ENCODE data around the gene RPL26.

DNA sequence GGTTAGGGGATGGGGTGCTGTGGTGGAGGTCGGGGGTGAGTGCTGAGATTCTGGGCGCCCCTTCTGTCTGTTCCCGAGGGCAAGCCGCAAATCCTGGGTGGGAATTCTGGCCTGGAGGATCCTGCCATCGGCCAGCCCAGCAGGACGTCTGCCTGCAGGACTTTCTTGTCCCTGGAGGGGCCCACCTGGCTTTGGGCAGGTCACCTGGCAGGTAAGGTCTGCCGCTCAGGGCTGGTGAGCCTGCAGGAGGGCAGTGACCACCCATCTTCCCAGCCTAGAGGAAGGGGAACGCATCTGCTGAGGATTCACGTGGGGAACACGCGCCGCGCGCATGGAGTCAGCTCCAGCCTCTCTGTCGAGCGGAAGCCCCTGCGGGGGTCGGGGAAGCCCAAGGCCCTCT lies 9.3 kb upstream of the RPL26 start:
- TF ChIP-seq YY1 (IDR thresholded peaks at IDR 0.05; ENCODE audit: insufficient read depth, insufficient read length) (no peak), SUZ12 (IDR thresholded peaks at IDR 0.05; ENCODE audit: extremely low read depth, insufficient read depth, insufficient read length) (no peak), ZNF274 (IDR thresholded peaks at IDR 0.05; ENCODE audit: low read depth, low read length) (no peak)
